Muscle of leg (tissue), 11 donors: Measurements from ENCODE around the gene ITIH5. TPM values are rescaled to one million over a fixed set of nuclear protein-coding genes. Genes with fewer than 3 reads are reported as not detected.
"Not testable (repeated sequence)": the region's sequence is repeated elsewhere in the genome, so short reads cannot be mapped to it uniquely, and the experiment has no call there.

Source experiments
- DNase-seq: peaks from one replicate; pipeline ENCODE4 v3.0.0; 2013
- H3K27ac ChIP-seq: one replicate; pipeline ENCODE4 v1.5.1; 2013; ENCODE audit warnings: mild to moderate bottlenecking, low read length, control low read depth
- H3K27me3 ChIP-seq: one replicate; pipeline ENCODE4 v1.6.1; 2013; ENCODE audit warnings: low read length; ENCODE audit not compliant: control insufficient read depth, insufficient read depth
- H3K36me3 ChIP-seq: one replicate; pipeline ENCODE4 v1.6.1; 2013; ENCODE audit warnings: low read length; ENCODE audit not compliant: control insufficient read depth, insufficient read depth
- H3K4me1 ChIP-seq: one replicate; pipeline ENCODE4 v1.6.1; 2013; ENCODE audit warnings: low read length; ENCODE audit not compliant: control insufficient read depth, insufficient read depth
- H3K4me3 ChIP-seq: one replicate; pipeline ENCODE4 v1.5.1; 2013; ENCODE audit warnings: low read length, control low read depth
- H3K9me3 ChIP-seq: replicated peaks from 2 replicates; pipeline ENCODE4 v1.6.1; 2013; ENCODE audit warnings: low read depth, low read length; ENCODE audit not compliant: control insufficient read depth
- WGBS: methylation state at CpG from one replicate; pipeline ENCODE4 v1.1.5; 2013; ENCODE audit warnings: missing lambda C conversion rate; ENCODE audit not compliant: insufficient coverage; 5-methylcytosine and 5-hydroxymethylcytosine counted together
- polyA plus RNA-seq, 8 donors: library from polyadenylated mRNA; unstranded; fragments of 120-200 nt; gene quantifications; one replicate each; pipeline versions ENCODE4 v1.2.1 to v1.2.3, GENCODE V29; 2013; ENCODE audit warnings: inconsistent platforms in 1 of 8, low replicate concordance in 1 of 8; ENCODE audit not compliant: insufficient read length in 8 of 8, insufficient read depth in 1 of 8
- total RNA-seq: library from RNA; stranded (reverse); fragments of 120-200 nt; gene quantifications from one replicate; pipeline ENCODE4 v1.2.4, GENCODE V29; 2013

Gene ITIH5
- total and polyA plus RNA-seq, 9 donors: 34.2 to 60.2 (median 48.7) TPM

GRCh38 chr10:7665767-7666166, 999 bp downstream of the ITIH5 start:
- WGBS: 38% methylated on average over 1 of the region's 6 CpGs
- H3K4me1 ChIP-seq: peaks cover 18% of the 10 kb centered on the region
- H3K27me3 ChIP-seq: peaks cover 13% of the 10 kb centered on the region
- H3K9me3 ChIP-seq: no peaks in the 10 kb centered on the region
- H3K27ac ChIP-seq: peak overlapping the region; percentile 57
- peak overlapping the region; percentile 65 for H3K4me3 ChIP-seq
- no peaks in the 10 kb centered on the region for H3K36me3 ChIP-seq
- DNase-seq: peak; percentile 67

GRCh38 chr10:7664707-7665106, 2.1 kb downstream of the ITIH5 start:
- WGBS: no CpG with 5 or more reads among the region's 2 CpGs
- no peaks in the 10 kb centered on the region for H3K36me3 ChIP-seq
- no peak for DNase-seq
- H3K9me3 ChIP-seq: no peaks in the 10 kb centered on the region
- peaks cover 18% of the 10 kb centered on the region for H3K4me1 ChIP-seq
- H3K4me3 ChIP-seq: no peak overlapping the region
- H3K27me3 ChIP-seq: peaks cover 13% of the 10 kb centered on the region
- H3K27ac ChIP-seq: no peak overlapping the region

- no peaks in the 10 kb centered on the region for H3K9me3 ChIP-seq
- no peak for DNase-seq
- H3K36me3 ChIP-seq: no peaks in the 10 kb centered on the region
- no CpG with 5 or more reads among the region's 5 CpGs for WGBS
- H3K27me3 ChIP-seq: peaks cover 10% of the 10 kb centered on the region
- H3K27ac ChIP-seq: no peak overlapping the region
- H3K4me1 ChIP-seq: peaks cover 13% of the 10 kb centered on the region
- H3K4me3 ChIP-seq: no peak overlapping the region
These were observed 4.2 kb downstream of the ITIH5 start for GRCh38 chr10:7662522-7662921.

GRCh38 chr10:7659560-7659959, 7.2 kb downstream of the ITIH5 start:
- Histone ChIP-seq H3K36me3 (no peaks in the 10 kb centered on the region), H3K27ac (no peak overlapping the region), H3K4me1 (peaks cover 3% of the 10 kb centered on the region), H3K4me3 (no peak overlapping the region), H3K27me3 (peaks cover 3% of the 10 kb centered on the region), H3K9me3 (no peaks in the 10 kb centered on the region)
- DNase-seq: no peak
- WGBS: no CpG with 5 or more reads among the region's 4 CpGs

- H3K9me3 ChIP-seq: no peaks in the 10 kb centered on the region
- DNase-seq: peak; percentile 32
- no peak overlapping the region for H3K27ac ChIP-seq
- no CpG with 5 or more reads among the region's 2 CpGs for WGBS
- H3K4me1 ChIP-seq: peaks cover 3% of the 10 kb centered on the region
- no peak overlapping the region for H3K4me3 ChIP-seq
- H3K36me3 ChIP-seq: no peaks in the 10 kb centered on the region
- H3K27me3 ChIP-seq: no peaks in the 10 kb centered on the region
These were observed 9.2 kb downstream of the ITIH5 start for GRCh38 chr10:7657552-7657951.

GRCh38 chr10:7657079-7657478, 9.7 kb downstream of the ITIH5 start:
- WGBS: 82% methylated on average over 4 of the region's 11 CpGs
- not testable (repeated sequence) for H3K4me3 ChIP-seq, DNase-seq, H3K4me1 ChIP-seq, H3K27ac ChIP-seq, H3K27me3 ChIP-seq, H3K36me3 ChIP-seq, H3K9me3 ChIP-seq

- Histone ChIP-seq H3K4me3 (no peak overlapping the region), H3K36me3 (peaks cover 2% of the 10 kb centered on the region), H3K4me1 (peaks cover 22% of the 10 kb centered on the region), H3K9me3 (peaks cover 3% of the 10 kb centered on the region), H3K27ac (peak overlapping the region; percentile 78), H3K27me3 (no peaks in the 10 kb centered on the region)
- peak; percentile 72 for DNase-seq
- 56% methylated on average over 5 of the region's 7 CpGs for WGBS
These were observed 14.8 kb downstream of the ITIH5 start for GRCh38 chr10:7651853-7652470.

GRCh38 chr10:7649673-7650300, 17.0 kb downstream of the ITIH5 start:
- peak overlapping the region; percentile 33 for H3K27ac ChIP-seq
- peak; percentile 91 for DNase-seq
- H3K27me3 ChIP-seq: no peaks in the 10 kb centered on the region
- peaks cover 2% of the 10 kb centered on the region for H3K36me3 ChIP-seq
- no peak overlapping the region for H3K4me3 ChIP-seq
- peaks cover 3% of the 10 kb centered on the region for H3K9me3 ChIP-seq
- 40% methylated on average over 1 of the region's 6 CpGs for WGBS
- peaks cover 19% of the 10 kb centered on the region for H3K4me1 ChIP-seq

GRCh38 chr10:7647062-7647664, 19.6 kb downstream of the ITIH5 start:
- DNase-seq: no peak
- 50% methylated on average over 2 of the region's 4 CpGs for WGBS
- peaks cover 3% of the 10 kb centered on the region for H3K9me3 ChIP-seq
- no peak overlapping the region for H3K27ac ChIP-seq
- H3K36me3 ChIP-seq: peaks cover 5% of the 10 kb centered on the region
- no peak overlapping the region for H3K4me3 ChIP-seq
- peaks cover 19% of the 10 kb centered on the region for H3K4me1 ChIP-seq
- no peaks in the 10 kb centered on the region for H3K27me3 ChIP-seq

GRCh38 chr10:7642491-7643011, 24.2 kb downstream of the ITIH5 start:
- WGBS: no CpG with 5 or more reads among the region's 5 CpGs
- no peaks in the 10 kb centered on the region for H3K27me3 ChIP-seq
- DNase-seq: no peak
- peaks cover 3% of the 10 kb centered on the region for H3K9me3 ChIP-seq
- H3K4me3 ChIP-seq: no peak overlapping the region
- peaks cover 21% of the 10 kb centered on the region for H3K36me3 ChIP-seq
- H3K4me1 ChIP-seq: no peaks in the 10 kb centered on the region
- H3K27ac ChIP-seq: no peak overlapping the region
